Activated CD8-positive, alpha-beta memory T cell treated with anti-CD3 and anti-CD28 coated beads, Interleukin-2, amount 50 U/mL, for 1 hour (primary cell): Measurements from ENCODE around the gene CCDC183.
"Not testable (repeated sequence)": the region's sequence is repeated elsewhere in the genome, so short reads cannot be mapped to it uniquely, and the experiment has no call there.

ENCODE experiments used
- DNase-seq: peaks from one replicate; pipeline ENCODE4 v3.0.0-alpha.2; 2020; ENCODE audit errors: extremely low read depth

Gene CCDC183

GRCh38 chr9:136760834-136761544 is 35.1 kb upstream of the CCDC183 start:
- DNase-seq = not testable (repeated sequence)

GRCh38 chr9:136761545-136761981 is 34.6 kb upstream of the CCDC183 start:
- DNase-seq = no peak

- DNase-seq = no peak
Observed at GRCh38 chr9:136762221-136762691, 33.9 kb upstream of the CCDC183 start.

GRCh38 chr9:136762915-136763648 is 33.1 kb upstream of the CCDC183 start:
- DNase-seq = no peak

- no peak for DNase-seq
Observed at GRCh38 chr9:136763649-136764035, 32.5 kb upstream of the CCDC183 start.

GRCh38 chr9:136764301-136764891 is 31.7 kb upstream of the CCDC183 start, which contains the start of gene LCN15:
LCN15 (minus strand) TSS chr9:136764518; CDS start chr9:136764488, 30 bp downstream.
- no peak for DNase-seq

GRCh38 chr9:136765041-136765440 is 31.1 kb upstream of the CCDC183 start:
- no peak for DNase-seq

- not testable (repeated sequence) for DNase-seq
Observed at GRCh38 chr9:136765745-136766409, 30.3 kb upstream of the CCDC183 start.

GRCh38 chr9:136766410-136767120 is 29.6 kb upstream of the CCDC183 start:
- not testable (repeated sequence) for DNase-seq

GRCh38 chr9:136769710-136770191 is 26.4 kb upstream of the CCDC183 start:
- no peak for DNase-seq

- no peak for DNase-seq
Observed at GRCh38 chr9:136771907-136772415, 24.2 kb upstream of the CCDC183 start.

GRCh38 chr9:136773386-136774044 is 22.6 kb upstream of the CCDC183 start:
- DNase-seq = no peak

- DNase-seq = no peak
Observed at GRCh38 chr9:136774416-136775045, 21.6 kb upstream of the CCDC183 start.

- DNase-seq = no peak
Observed at GRCh38 chr9:136775191-136775590, 20.9 kb upstream of the CCDC183 start.

GRCh38 chr9:136776947-136777346 is 19.2 kb upstream of the CCDC183 start:
- DNase-seq = no peak

GRCh38 chr9:136777359-136777758 is 18.8 kb upstream of the CCDC183 start:
- no peak for DNase-seq

- DNase-seq = no peak
Observed at GRCh38 chr9:136779808-136780207, 16.3 kb upstream of the CCDC183 start.

GRCh38 chr9:136782452-136782851 is 13.7 kb upstream of the CCDC183 start:
- DNase-seq = no peak

- DNase-seq = no peak
Observed at GRCh38 chr9:136784249-136784996, 11.7 kb upstream of the CCDC183 start.
